Erythroblast (primary cell): ENCODE results near the gene LOXL4.

ENCODE experiments used
- GATA1 ChIP-seq: IDR thresholded peaks from 2 replicates; pipeline ENCODE4 v1.6.1; 2011; ENCODE audit warnings: low read depth, mild to moderate bottlenecking, control low read depth, low read length, moderate library complexity
- POLR2A ChIP-seq: IDR thresholded peaks from 2 replicates; pipeline ENCODE4 v1.6.1; 2011; ENCODE audit warnings: mild to moderate bottlenecking, low read length

GRCh38 chr10:98276311-98276710 lies 8.3 kb upstream of the LOXL4 start:
- TF ChIP-seq POLR2A (no peak), GATA1 (no peak)
